GM21381 (cell line): ENCODE data around the gene HIGD1A.

ENCODE experiments used
- ATAC-seq: cut with Tn5 transposase; IDR thresholded peaks from one replicate; pipeline ENCODE4 v1.9.1; 2021; ENCODE audit warnings: mild to moderate bottlenecking, moderate library complexity; ENCODE audit not compliant: unreplicated experiment

Gene HIGD1A

GRCh38 chr3:42801784-42802183, 2.5 kb downstream of the HIGD1A start:
- ATAC-seq: no peak

GRCh38 chr3:42801048-42801620, 3.2 kb downstream of the HIGD1A start:
- no peak for ATAC-seq

DNA sequence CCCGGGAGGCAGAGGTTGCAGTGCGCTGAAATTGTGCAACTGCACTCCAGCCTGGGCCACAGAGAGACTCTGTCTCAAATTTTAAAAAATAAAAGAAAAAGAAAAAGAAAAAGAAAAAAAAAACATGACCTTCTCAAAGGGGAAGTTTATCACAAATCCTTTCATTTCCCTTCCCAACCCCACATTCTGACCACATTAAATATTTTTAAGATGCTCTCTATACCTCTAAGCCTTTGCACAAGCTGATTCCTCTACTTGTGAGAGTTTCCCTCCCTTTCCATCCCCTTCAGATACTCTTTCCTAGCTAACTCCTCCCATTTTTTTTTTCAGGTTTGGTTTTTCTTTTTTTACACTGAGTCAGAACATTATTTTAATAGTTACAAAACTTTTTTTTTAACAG, 4.0 kb downstream of the HIGD1A start:
- ATAC-seq: no peak

GRCh38 chr3:42799376-42799775, 4.9 kb downstream of the HIGD1A start:
- ATAC-seq: no peak

GRCh38 chr3:42796332-42796885, 7.9 kb downstream of the HIGD1A start:
- ATAC-seq: no peak

DNA sequence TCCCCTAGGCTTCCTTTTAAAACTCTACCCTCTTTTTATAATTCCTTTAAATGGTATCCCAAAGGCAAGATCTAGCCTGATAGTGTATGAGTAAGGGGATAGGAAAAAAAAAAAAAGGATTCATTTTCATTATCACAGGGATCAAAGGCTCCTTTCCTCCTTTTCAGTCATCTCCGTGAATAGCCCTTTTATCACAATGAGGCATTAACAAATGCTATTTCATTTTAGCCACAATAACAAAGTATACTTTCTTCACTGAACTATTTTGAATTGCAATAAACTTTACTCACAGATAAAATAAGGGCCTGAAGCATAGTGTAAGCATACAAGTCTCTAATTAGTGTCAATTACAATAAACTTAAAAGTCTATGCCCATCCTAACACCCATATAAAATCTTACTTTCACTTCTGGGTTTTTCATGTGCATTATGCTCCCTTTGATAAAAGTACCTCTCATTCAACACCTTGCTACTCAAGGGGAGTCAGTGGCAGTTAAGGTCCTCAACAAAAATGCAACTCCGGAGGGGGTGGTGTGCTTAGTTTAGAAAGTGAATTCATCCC, 8.6 kb downstream of the HIGD1A start:
- no peak for ATAC-seq

DNA sequence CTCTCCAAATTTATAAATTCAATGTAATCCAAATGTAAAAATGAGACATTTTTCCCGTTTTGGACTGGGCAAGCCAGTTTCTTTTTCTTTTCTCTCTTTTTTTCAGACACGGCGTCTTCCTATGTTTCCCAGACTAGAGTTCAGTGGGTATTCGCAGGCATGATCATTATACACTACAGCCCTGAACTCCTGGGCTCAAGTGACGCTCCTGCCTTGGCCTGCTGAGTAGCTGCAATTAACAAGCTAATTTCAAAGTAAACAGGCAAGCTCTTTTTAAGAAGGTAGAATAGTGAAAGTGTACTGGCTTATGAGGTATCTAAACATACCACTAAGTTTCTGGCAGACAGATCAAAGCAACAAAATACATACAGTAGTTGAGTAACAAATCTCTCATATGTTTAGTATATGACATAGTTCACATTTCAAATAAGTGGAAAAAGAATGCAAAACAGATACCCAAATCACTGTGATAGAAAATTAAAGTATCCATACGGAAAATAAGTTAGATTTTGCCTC, 13.5 kb downstream of the HIGD1A start:
- no peak for ATAC-seq

GRCh38 chr3:42786631-42787030, 17.7 kb downstream of the HIGD1A start:
- no peak for ATAC-seq

GRCh38 chr3:42786212-42786611, 18.1 kb downstream of the HIGD1A start:
- no peak for ATAC-seq

DNA sequence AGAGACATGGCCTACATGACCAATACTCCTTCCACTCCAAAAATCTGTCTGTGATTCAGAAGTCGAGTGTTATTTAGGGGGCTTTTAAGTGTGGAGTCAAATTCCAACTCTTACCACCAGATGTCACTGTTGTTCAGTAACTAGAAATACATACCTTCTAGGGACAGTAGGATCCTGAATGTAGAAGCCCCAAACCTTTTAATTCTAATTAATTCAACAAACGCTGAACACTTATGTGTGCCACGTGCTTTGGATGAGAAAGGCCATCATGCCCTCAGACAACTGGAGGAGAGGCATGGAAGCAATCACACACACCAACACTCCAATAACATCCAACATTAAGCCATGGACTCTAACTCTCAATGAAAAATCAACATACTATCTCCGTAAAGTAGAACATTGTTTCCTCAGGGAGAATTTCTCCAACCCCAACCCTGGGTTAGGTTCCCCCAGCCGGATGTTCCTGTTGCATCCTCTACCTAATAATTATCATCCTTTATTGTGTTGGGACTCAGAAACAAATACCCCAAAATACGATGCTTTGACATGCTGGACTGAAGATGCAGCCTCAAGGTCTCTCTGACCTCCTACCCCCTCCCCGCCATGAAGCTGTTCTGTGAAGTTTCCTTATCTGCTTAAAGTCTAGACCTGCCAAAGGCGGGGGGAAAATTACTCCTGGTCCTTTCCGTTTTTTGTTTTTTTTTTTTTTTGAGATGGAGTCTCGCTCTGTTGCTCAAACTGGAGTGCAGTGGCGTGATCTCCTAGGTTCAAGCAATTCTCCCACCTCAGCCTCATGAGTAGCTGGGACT, 23.2 kb downstream of the HIGD1A start:
- ATAC-seq: peak; percentile 64

- no peak for ATAC-seq
Measured at GRCh38 chr3:42780398-42780797, 23.9 kb downstream of the HIGD1A start.

DNA sequence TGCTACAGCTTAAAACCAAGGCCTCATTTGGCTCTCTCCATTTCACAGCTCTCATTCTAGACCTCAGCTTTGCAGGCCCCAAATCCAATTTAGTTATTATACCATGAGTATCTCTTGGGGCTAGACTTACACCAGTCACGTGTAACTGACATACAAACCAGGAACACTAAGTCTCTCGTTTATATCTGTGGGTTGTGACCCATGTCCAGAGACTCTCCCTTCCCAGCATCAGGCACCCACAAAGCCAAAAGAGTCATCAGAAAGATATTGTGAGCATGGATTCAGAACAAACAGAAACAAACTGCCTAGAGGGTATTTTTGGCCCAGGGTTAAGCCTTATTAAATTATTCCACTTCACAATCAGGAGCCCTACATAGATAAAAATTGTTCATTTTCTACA, 25.6 kb downstream of the HIGD1A start:
- ATAC-seq: no peak

GRCh38 chr3:42773409-42773751, 30.9 kb downstream of the HIGD1A start:
- no peak for ATAC-seq

DNA sequence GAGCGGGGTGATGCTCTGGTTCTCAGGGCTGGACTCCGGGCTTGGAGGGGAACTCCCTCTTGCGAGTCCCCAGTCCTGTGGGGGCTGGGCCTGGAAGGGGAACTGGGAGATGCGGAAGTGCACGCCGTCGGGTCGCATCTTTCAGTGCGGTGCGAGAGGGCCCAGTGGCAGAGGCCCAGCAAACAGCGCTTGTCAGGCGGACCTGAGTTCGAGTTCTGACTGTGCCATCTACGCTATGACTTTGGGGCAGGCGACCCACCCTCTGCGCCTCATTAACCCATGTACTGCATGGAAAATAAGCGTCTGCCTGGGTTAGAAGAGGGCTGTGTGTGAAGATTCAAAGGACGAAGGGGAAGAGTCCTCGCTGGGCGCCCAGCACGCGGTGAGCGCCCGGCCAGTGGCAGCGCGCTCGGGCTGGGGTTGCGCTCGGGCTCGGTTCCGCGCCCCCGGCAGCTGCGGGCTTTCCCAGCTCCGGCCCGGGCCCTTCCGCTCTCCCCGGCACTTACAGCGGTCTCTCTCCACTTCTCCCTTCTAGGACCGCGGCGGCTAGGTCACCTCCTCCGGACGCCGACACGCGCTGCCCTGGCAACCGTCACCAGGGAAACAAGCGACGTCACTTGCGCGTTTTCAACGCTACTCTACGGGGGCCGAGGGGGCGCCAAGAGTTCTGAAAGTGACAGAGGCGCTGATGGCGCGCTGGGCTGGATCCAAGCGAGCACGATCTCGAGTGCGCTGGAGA, 31.5 kb downstream of the HIGD1A start, which contains the start of gene CCDC13:
TSS of gene CCDC13 (minus strand) at position 584 of the 739 bp plus-strand sequence. CDS start 14,908 bp downstream, outside the sequence.
- ATAC-seq: peak; percentile 97

DNA sequence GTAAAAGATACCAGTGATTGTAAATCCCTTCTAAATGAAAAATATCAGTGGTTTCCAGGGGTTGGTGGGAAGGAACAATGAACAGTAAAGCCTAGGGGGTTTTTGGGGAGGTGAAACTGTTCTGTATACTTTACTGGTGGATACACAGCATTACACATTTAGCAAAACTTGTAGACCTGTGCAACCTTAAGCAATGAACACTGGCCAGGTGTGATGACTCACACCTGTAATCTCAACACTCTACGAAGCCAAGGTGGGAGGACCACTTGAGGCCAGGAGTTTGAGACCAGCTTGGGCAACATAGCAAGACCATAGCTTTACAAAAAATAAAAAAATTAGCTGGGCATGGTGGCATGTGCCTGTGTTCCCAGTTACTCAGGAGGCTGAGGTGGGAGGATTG, 33.0 kb downstream of the HIGD1A start:
- ATAC-seq: no peak

- no peak for ATAC-seq
Measured at GRCh38 chr3:42769477-42770131, 34.7 kb downstream of the HIGD1A start.

DNA sequence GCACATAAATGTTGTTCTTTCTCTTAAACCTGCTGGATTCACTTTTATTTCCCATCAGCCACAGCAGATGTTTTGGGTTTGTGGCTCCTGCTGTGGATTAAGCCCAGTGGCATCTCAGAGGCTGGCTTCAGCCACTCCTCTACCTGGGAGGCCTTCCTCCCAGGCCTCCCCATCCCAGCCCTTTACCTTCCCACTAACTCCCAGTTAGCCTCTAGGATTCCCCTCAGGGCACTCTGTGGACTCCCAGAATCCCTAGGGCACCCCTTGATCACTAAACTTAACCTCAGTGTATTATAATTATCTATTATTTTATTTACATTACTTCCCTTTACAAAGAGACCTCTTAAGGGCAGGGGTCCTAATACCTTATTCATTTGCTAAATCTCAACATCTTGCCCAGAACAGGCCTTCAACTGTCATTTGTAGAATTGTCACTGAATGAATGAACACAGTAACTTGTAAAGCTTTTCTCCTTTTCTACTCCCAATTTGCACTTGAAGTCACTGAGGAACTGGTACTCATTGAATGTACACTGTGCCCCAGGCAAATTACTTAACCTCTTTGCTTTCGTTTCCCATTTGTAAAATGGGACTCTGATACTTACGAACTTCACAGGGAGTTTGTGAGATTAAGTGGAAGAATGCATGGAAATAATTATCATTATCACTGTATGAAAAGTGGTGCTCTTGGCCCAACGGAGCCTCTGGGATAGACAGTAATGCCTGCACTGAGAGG, 39.6 kb downstream of the HIGD1A start:
- ATAC-seq: no peak

GRCh38 chr3:42764115-42764514, 40.2 kb downstream of the HIGD1A start:
- ATAC-seq: no peak

GRCh38 chr3:42763021-42763420, 41.3 kb downstream of the HIGD1A start:
- no peak for ATAC-seq
